Activated CD8-positive, alpha-beta T cell treated with anti-CD3 and anti-CD28 coated beads for 36 hours (primary cell): ENCODE measurements around the gene YJU2. TPM values are rescaled to one million over a fixed set of nuclear protein-coding genes. Genes with fewer than 3 reads are reported as not detected.
A peak's percentile ranks its signal among the peaks of the same experiment; 100 is the strongest.
"Not testable (repeated sequence)": the region's sequence is repeated elsewhere in the genome, so short reads cannot be mapped to it uniquely, and the experiment has no call there.

Experiments
- ATAC-seq: fragments of 200-7000 bp; cut with Tn5 transposase; one replicate; pipeline ENCODE4 v1.10.0; 2021; ENCODE audit warnings: mild to moderate bottlenecking, moderate library complexity
- CTCF ChIA-PET: fragments of 350-600 bp; sonication (Branson Sonifier 250); formaldehyde crosslinking; loops from one replicate; lab custom pipeline; 2021; ENCODE audit warnings: antibody characterized with exemption; lab: Charles Lee
- POLR2A ChIA-PET: fragments of 350-600 bp; sonication (Branson Sonifier 250); formaldehyde crosslinking; loops from one replicate; lab custom pipeline; 2021; ENCODE audit warnings: antibody characterized with exemption; lab: Charles Lee
- DNase-seq: peaks from one replicate; pipeline ENCODE4 v3.0.0-alpha.2; 2020
- H3K27ac Mint-ChIP-seq: one replicate; pipeline ENCODE4 v1.8.0; 2021; ENCODE audit warnings: mild to moderate bottlenecking, mixed read lengths
- H3K27me3 Mint-ChIP-seq: one replicate; pipeline ENCODE4 v1.8.0; 2021; ENCODE audit warnings: mixed read lengths
- H3K36me3 Mint-ChIP-seq: one replicate; pipeline ENCODE4 v1.8.0; 2021; ENCODE audit warnings: low read depth, mixed read lengths
- H3K4me1 Mint-ChIP-seq: one replicate; pipeline ENCODE4 v1.8.0; 2021; ENCODE audit warnings: low read depth, mixed read lengths
- H3K4me3 Mint-ChIP-seq: one replicate; pipeline ENCODE4 v1.8.0; 2021; ENCODE audit warnings: mild to moderate bottlenecking, moderate library complexity, mixed read lengths
- H3K9me3 Mint-ChIP-seq: one replicate; pipeline ENCODE4 v1.8.0; 2021; ENCODE audit warnings: mixed read lengths
- intact Hi-C: fragments of 100-400 bp; cut with micrococcal nuclease; formaldehyde crosslinking; loops from one replicate; pipeline ENCODE4 v1.10.0; 2022
- total RNA-seq, 2 experiments: library from RNA; stranded (reverse); gene quantifications; one replicate each; pipeline ENCODE4 v1.2.3, GENCODE V29; 2021
- TF ChIP-seq, protein P1 (sequence below): fragments of 200-600 bp; IDR thresholded peaks from one replicate; pipeline ENCODE4 v1.8.0; 2022; ENCODE audit warnings: antibody characterized with exemption, mild to moderate bottlenecking

Gene YJU2
- total RNA-seq, 2 experiments from 2014 or later: 25.5 to 25.8 TPM

DNA sequence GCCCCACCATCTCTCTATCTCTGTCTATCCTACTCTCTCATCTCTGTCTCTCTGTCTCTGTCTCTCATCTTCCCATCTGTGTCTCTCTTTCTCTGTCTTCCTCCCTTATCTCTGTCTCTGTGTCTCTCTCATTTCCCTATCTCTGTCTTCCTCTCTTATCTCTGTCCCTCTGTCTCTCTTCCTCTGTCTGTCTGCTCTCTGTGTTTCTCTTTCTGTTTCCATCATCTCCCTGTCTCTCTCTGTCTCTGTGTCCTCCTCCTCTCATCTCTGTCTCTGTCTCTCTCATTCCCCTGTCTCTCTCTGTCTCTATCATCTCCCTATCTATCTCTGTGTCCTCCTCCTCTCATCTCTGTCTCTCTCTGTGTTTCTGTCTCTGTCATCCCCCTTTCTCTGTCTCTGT lies 19.1 kb upstream of the YJU2 start:
- POLR2A ChIA-PET: no interaction called here
- Mint-ChIP-seq H3K27me3 (peaks cover 2% of the 10 kb centered on the region), H3K36me3 (no peaks in the 10 kb centered on the region), H3K27ac (no peak overlapping the region), H3K9me3 (no peaks in the 10 kb centered on the region), H3K4me3 (no peak overlapping the region), H3K4me1 (peaks cover 13% of the 10 kb centered on the region)
- TF ChIP-seq, protein P1, sequence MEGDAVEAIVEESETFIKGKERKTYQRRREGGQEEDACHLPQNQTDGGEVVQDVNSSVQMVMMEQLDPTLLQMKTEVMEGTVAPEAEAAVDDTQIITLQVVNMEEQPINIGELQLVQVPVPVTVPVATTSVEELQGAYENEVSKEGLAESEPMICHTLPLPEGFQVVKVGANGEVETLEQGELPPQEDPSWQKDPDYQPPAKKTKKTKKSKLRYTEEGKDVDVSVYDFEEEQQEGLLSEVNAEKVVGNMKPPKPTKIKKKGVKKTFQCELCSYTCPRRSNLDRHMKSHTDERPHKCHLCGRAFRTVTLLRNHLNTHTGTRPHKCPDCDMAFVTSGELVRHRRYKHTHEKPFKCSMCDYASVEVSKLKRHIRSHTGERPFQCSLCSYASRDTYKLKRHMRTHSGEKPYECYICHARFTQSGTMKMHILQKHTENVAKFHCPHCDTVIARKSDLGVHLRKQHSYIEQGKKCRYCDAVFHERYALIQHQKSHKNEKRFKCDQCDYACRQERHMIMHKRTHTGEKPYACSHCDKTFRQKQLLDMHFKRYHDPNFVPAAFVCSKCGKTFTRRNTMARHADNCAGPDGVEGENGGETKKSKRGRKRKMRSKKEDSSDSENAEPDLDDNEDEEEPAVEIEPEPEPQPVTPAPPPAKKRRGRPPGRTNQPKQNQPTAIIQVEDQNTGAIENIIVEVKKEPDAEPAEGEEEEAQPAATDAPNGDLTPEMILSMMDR: no peak
- ATAC-seq: no peak
- CTCF ChIA-PET: no interaction called here
- intact Hi-C loops: no loop called here
- no peak for DNase-seq

DNA sequence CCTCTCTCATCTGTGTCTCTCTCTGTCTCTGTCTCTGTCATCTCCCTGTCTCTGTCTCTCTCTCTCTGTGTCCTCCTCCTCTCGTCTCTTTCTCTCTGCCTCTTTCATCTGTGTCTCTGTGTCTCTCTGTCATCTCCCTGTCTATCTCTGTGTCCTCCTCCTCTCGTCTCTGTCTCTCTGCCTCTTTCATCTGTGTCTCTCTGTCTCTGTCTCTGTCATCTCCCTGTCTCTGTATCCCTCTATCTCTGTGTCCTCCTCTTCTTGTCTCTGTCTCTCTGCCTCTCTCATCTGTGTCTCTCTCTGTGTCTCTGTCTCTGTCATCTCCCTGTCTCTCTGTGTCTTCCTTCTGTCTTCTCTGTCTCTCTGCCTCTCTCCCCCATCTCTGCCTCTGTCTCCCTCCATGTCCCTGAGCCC lies 18.1 kb upstream of the YJU2 start:
- peaks cover 13% of the 10 kb centered on the region for H3K4me1 Mint-ChIP-seq
- ChIA-PET POLR2A (interaction anchor here (0.9 to 1.4 kb wide), 2 partner anchors 12 to 18 kb away, joined by 3 to 4 read pairs; partner anchors contain the start of gene YJU2), CTCF (interaction anchor here (1.8 kb wide), 1 partner anchor 123 kb away, joined by 5 read pairs; no protein-coding TSS in a partner anchor)
- ATAC-seq: no peak
- H3K9me3 Mint-ChIP-seq: no peaks in the 10 kb centered on the region
- intact Hi-C loops: no loop called here
- no peak overlapping the region for H3K27ac Mint-ChIP-seq
- no peaks in the 10 kb centered on the region for H3K36me3 Mint-ChIP-seq
- peaks cover 7% of the 10 kb centered on the region for H3K27me3 Mint-ChIP-seq
- H3K4me3 Mint-ChIP-seq: no peak overlapping the region
- TF ChIP-seq, protein P1: no peak
- DNase-seq: no peak

DNA sequence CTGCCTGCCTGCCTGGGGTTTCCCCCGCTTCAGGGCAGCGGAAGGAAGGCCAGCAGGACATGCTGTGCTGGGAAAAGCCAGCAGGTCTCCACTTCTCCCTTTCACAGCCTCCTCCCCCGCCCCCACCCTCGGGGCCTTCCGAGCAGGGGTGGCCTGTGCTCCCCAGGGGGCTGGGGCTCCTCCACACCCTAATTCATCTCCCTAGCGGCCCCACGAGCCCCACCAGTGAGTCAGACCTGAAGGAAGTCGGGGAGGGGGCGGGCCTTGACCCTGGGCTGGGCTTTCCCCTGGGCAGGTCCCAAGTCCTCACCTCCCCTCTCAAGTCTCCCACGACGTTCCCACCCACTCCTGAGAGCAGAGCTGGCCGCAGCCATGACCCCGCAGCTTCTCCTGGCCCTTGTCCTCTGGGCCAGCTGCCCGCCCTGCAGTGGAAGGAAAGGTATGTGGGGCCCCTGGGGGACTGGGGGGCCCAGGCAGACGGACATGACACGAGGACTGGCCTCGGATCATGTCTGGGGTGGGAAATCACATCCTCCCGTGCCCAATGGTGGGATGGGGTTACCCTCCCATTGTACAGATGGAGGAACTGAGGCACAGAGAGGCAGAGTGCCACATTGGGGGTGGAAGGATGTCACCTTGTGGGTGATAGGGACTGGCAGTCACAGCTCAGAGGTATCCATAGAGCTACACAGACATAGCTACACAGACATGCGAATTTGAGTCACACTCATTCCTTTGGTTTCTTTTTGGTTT lies 17.5 kb upstream of the YJU2 start, which contains the start of gene EBI3:
Gene EBI3 (plus strand): TSS at position 345 of the 753 bp plus-strand sequence. CDS start 28 bp downstream, at position 373.
- POLR2A ChIA-PET: interaction anchor here (0.9 to 1.4 kb wide), 2 partner anchors 13 to 17 kb away, joined by 3 to 4 read pairs; partner anchors contain the start of gene YJU2
- ATAC-seq (peak; percentile 85), DNase-seq (peak; percentile 89)
- Mint-ChIP-seq H3K4me3 (no peak within 1 kb of the TSS), H3K36me3 (no peaks in the 10 kb centered on the region), H3K9me3 (no peaks in the 10 kb centered on the region), H3K27me3 (peaks cover 9% of the 10 kb centered on the region), H3K27ac (no peak within 1 kb of the TSS), H3K4me1 (peaks cover 13% of the 10 kb centered on the region)
- CTCF ChIA-PET: interaction anchor here (0.6 to 1.8 kb wide), 3 partner anchors 38 to 242 kb away, joined by 3 to 5 read pairs (median 4); no protein-coding TSS in a partner anchor
- TF ChIP-seq, protein P1: no peak
- intact Hi-C loops: no loop called here

DNA sequence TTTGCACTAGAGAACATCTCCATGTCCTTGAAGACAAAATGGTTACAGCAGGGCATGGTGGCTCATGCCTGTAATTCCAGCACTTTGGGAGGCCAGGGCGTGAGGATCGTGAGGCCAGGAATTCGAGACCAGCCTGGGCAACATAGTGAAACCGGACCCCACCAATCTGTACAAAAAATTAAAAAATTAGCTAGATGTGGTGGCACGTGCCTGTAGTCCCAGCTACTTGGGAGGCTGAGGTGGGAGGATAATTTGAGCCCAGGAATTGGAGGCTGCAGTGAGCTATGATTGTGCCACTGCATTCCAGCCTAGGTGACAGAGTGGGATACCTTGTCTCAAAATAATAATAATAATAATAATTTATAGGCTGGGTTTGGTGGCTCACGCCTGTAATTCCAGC lies 16.6 kb upstream of the YJU2 start:
- H3K9me3 Mint-ChIP-seq, intact Hi-C loops, H3K27me3 Mint-ChIP-seq, ATAC-seq, H3K4me3 Mint-ChIP-seq, H3K27ac Mint-ChIP-seq, H3K36me3 Mint-ChIP-seq, DNase-seq: not testable (repeated sequence)
- peaks cover 13% of the 10 kb centered on the region for H3K4me1 Mint-ChIP-seq
- POLR2A ChIA-PET: interaction anchor here (1.1 to 1.4 kb wide), 3 partner anchors 14 to 219 kb away, joined by 3 to 4 read pairs (median 3); partner anchors contain the start of gene YJU2
- CTCF ChIA-PET: interaction anchor here (0.6 to 1.8 kb wide), 3 partner anchors 37 to 243 kb away, joined by 3 to 5 read pairs (median 4); no protein-coding TSS in a partner anchor

DNA sequence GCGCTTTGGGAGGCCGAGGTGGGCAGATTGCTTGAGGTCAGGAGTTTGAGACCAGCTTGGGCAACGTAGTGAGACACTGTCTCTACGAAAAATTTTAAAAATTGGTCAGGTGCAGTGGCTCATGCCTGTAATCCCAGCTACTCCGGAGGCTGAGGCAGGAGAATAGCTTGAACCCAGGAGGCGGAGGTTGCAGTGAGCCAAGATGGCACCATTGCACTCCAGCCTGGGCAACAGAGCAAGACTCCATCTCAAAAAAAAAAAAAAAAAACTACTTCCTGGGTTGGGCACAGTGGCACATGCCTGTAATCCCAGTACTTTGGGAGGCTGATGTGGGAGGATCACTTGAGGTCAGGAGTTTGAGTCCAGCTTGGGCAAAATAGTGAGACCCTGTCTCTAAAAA lies 15.4 kb upstream of the YJU2 start:
- POLR2A ChIA-PET: interaction anchor here (0.6 kb wide), 1 partner anchor 182 kb away, joined by 3 read pairs; no protein-coding TSS in a partner anchor

DNA sequence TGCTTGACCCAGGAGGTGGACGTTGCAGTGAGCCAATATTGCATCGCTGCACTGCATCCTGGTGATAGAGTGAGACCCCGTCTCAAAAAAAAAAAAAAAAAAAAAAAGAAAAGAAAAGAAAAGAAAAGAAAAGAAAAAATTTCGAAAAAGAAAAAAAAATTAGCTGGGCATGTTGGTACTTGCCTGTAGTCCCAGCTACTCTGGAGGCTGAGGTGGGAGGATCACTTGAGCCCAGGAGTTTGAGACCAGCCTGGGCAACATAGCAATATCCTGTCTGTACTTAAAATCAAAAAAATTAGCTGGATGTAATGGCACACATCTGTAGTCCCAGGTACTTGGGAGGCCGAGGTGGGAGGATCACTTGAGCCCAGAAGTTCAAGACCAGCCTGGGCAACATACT lies 14.7 kb upstream of the YJU2 start:
- ATAC-seq, H3K4me3 Mint-ChIP-seq, intact Hi-C loops, H3K36me3 Mint-ChIP-seq, H3K9me3 Mint-ChIP-seq, H3K27me3 Mint-ChIP-seq, DNase-seq, H3K4me1 Mint-ChIP-seq, H3K27ac Mint-ChIP-seq: not testable (repeated sequence)
- CTCF ChIA-PET: interaction anchor here (0.9 to 1.9 kb wide), 6 partner anchors 10 to 117 kb away, joined by 3 to 11 read pairs (median 5); no protein-coding TSS in a partner anchor
- POLR2A ChIA-PET: interaction anchor here (0.6 kb wide), 1 partner anchor 182 kb away, joined by 3 read pairs; no protein-coding TSS in a partner anchor

More for the DNA sequence above, 15.4 kb upstream of the YJU2 start:
- ATAC-seq, H3K27me3 Mint-ChIP-seq, DNase-seq, H3K36me3 Mint-ChIP-seq, H3K9me3 Mint-ChIP-seq, H3K27ac Mint-ChIP-seq, intact Hi-C loops, H3K4me3 Mint-ChIP-seq, H3K4me1 Mint-ChIP-seq: not testable (repeated sequence)
- CTCF ChIA-PET: interaction anchor here (1.5 to 1.9 kb wide), 3 partner anchors 10 to 116 kb away, joined by 3 to 11 read pairs (median 5); no protein-coding TSS in a partner anchor
